AML-193 (cell line): ENCODE measurements around the gene IGSF5.
"Not testable (repeated sequence)": the region's sequence is repeated elsewhere in the genome, so short reads cannot be mapped to it uniquely, and the experiment has no call there.

Experiments used
- DNase-seq, 2 experiments: peaks; one replicate each; lab custom pipeline; 2025; lab: John Stamatoyannopoulos, UW

Gene IGSF5

GRCh38 chr21:39738566-39738965, 6.4 kb upstream of the IGSF5 start:
- DNase-seq = no peak

GRCh38 chr21:39739531-39739930, 5.5 kb upstream of the IGSF5 start:
- not testable (repeated sequence) for DNase-seq

- not testable (repeated sequence) for DNase-seq
Observed at GRCh38 chr21:39742561-39742960, 2.4 kb upstream of the IGSF5 start.

DNA sequence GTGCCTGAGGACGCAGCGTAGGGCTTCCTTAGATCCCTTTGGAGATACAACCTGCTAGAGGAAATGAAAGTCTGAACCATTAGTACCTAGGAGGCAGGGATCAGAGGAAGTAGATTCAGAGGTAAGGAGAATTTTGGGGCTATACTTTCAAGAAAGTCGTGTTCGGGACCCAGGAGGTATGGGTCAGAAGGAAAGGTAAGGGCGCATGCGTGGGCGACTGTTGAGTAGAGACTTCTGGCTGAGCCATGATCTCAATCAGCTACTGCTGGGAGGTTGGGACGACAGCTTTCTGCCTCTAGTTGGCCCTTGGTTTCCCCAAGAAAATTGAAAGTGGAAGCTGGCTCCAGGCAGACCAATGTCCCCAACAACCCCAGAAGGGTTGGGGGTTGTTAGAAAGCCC, 349 bp downstream of the IGSF5 start:
- DNase-seq = not testable (repeated sequence)

DNA sequence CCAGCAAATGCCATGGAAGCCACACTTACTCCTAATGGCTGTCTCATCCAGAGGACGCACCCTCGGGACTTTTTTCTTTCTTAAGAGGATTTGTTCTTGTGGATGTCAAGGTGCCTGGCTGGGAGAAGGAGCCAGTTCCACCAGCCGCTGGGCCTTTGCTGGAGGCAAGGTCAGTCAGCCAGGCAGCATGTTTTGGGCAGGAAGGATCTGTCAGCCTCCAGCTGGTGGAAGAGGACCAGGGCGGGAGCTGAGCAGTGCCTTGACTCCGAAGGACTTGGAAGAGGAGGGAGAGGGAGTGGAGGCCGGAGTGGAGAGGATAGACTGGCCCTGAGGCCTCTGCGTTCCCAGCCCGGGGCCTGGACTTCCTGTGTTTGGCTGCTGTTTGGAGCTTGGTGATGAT, 5.7 kb downstream of the IGSF5 start:
- DNase-seq = no peak

DNA sequence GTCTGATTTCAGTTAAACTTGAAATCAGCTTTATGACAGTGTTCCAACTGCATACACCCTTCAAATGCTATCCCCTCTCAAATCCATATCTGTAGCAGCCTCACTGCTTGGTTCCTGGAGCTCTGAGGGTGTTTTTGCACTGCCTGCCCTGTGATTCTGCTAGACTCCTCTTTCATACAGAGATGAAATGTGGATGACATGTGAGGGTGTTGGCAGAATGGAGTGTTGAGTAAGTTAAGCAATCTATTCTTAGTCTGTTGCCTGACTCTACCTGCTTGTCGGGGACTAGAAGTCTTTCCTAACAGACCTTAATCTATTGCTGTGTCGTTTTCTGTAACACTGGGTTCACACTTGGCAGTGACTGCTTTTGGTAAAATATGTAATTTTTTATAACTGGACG, 9.8 kb downstream of the IGSF5 start:
- no peak for DNase-seq

GRCh38 chr21:39756285-39756684, 11.3 kb downstream of the IGSF5 start:
- no peak for DNase-seq

DNA sequence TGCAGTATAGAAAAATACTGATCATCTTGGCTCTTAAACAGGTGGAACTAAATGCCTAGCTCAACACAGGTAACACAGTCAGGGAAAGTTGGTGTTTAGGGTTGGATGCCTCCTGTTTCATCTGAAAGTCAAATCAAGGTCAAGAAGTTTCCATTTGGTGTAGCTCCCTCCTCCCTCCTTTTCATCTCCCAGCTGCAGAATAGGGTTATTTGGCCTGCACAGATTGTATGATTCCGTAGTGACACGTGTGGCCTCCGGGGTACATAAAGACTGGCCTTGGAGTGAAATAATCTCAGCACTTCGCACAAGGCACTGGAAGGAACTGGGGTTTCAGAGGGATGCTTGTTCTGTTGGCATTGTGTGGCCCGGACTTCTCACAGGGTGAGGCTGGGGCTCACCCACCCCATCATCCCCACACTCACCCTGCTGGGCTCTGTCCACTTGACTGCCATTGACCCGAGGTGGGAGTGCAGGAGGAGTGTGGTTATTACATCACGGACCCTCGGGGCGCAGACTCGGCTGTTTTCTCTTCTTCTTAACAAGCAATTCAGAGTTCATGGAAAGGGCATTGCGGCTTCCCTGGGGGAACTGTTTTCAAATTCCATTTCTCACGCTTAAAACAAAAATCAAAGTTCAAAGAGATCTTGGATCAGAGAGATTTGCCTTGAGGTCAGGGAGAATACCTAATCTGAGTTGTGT, 18.4 kb downstream of the IGSF5 start:
- no peak for DNase-seq

- no peak for DNase-seq
Observed at GRCh38 chr21:39774227-39774626, 29.2 kb downstream of the IGSF5 start.

GRCh38 chr21:39775816-39776215, 30.8 kb downstream of the IGSF5 start:
- DNase-seq = no peak

- DNase-seq = no peak
Observed at GRCh38 chr21:39776589-39776988, 31.6 kb downstream of the IGSF5 start.

DNA sequence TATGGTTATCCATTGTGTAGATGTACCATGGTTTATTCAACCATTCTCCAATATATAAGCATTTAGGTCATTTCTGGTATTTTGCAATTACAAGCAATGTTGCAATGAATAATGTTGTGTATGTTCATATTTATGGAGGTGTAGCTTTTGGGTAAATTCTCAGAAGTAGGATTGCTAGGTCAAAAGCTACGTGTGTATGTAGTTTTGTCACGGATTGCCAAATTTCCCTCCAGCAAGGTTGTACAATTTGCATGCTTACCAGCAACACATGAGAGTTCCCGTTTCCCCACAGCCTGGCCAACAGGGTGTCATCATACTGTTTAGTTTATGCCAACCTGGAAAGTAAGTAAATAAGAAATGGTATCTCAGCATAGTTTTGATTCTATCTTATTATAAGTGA, 36.3 kb downstream of the IGSF5 start:
- DNase-seq = no peak

DNA sequence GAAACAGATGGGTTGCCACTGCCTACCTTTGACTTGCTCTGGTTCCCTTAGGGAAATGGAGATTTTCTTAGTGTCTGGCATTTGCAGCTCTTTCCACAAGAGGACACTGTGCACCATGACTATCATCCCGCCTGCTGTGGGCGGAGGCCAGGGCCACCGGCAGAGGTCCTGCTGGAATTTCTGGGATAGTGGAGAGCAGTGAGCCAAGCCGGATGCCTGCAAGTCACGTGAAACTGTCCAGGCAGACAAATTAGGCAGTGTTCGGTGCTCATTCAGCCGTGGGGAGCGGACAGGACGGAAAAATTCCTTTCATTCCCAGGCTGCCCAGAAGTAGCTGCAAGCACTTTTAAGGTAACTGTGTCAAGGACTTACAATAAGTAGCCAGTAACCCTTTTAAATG, 43.4 kb downstream of the IGSF5 start:
- peak in 1 of 2 experiments; percentile 0 for DNase-seq

DNA sequence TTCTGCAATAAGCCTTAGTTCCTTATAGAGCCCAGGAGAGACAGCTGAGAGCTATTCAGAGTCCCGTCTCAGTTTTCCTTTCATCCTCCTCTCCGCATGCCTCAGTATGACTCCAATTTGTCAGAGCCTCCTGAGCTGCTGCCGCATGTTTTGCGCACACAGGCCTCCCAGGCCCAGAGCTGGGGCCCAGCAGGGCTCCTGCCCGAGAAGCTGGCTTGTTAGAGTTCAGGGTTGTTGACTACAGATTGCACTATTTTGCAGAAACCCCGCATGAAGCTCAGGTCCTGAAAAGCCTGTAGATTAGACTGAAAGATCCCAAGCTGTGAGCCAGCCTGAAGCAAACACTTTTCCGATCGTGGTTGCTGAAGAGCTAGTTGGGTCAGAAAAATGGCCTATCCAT, 51.5 kb downstream of the IGSF5 start:
- no peak for DNase-seq

- DNase-seq = no peak
Observed at GRCh38 chr21:39799178-39799577, 54.2 kb downstream of the IGSF5 start.

DNA sequence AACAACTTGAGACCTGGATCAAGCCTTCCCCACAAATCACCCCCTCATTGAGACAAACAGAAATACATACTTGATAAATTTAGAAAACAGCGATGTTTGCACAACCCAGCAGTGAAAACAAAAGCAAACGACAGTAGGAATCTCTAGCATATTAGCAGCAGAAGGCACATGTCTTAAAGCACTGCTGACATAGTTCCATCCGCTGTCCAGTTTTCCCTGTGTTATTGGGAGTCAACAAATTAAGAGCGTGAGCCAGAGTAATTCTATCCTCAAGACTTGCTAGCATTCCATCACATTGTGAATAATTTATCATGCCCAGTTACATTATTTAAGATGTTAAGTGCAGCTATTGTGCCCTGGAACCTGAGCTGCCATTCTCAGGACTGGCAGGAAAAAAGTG, 55.3 kb downstream of the IGSF5 start:
- DNase-seq = no peak

- no peak for DNase-seq
Observed at GRCh38 chr21:39802217-39802616, 57.2 kb downstream of the IGSF5 start.

DNA sequence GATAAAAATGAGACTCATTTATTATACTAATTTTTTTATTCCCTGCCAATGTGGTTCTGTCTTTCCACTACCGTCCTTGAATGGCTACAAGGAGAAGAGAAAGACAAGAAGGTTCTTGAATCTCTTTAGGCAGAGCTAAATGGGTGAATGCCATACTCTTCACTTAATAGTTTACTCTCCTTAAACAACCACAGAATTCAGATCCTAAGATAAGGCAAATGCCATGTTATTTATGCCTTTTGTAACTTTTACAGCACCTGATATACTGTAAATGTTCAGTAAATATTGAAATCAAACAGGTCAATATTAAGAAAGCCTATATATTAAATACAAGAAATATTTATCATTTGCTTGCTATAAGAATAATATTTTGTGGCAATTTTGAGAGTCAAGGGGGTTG, 58.4 kb downstream of the IGSF5 start:
- no peak for DNase-seq

- DNase-seq = no peak
Observed at GRCh38 chr21:39804240-39804639, 59.3 kb downstream of the IGSF5 start.

GRCh38 chr21:39805983-39806382, 61.0 kb downstream of the IGSF5 start:
- no peak for DNase-seq

GRCh38 chr21:39807738-39808137, 62.8 kb downstream of the IGSF5 start:
- DNase-seq = no peak

- DNase-seq = no peak
Observed at GRCh38 chr21:39809936-39810335, 65.0 kb downstream of the IGSF5 start.

- no peak for DNase-seq
Observed at GRCh38 chr21:39812983-39813382, 68.0 kb downstream of the IGSF5 start.

- DNase-seq = no peak
Observed at GRCh38 chr21:39818557-39818956, 73.6 kb downstream of the IGSF5 start.
